ENCODE measurements around the gene CEBPG.

The CEBPG gene

GRCh38 chr19:33420821-33421220 is 47.3 kb downstream of the CEBPG start:
- Histone ChIP-seq H3K36me3 (ENCODE audit: insufficient read depth, low read length) (no peaks in the 10 kb centered on the region), H3K9ac (ENCODE audit: insufficient read length) (no peak overlapping the region), H3K27ac (no peak overlapping the region), H3K9me3 (ENCODE audit: low read depth, low read length) (no peaks in the 10 kb centered on the region), H3K4me3 (no peak overlapping the region)
- no peak for DNase-seq (ENCODE audit: low read depth, low spot score)
- TF ChIP-seq POLR2AphosphoS5 (IDR thresholded peaks at IDR 0.05; ENCODE audit: borderline replicate concordance, low read depth, low read length) (no peak), FOXP2 (optimal IDR thresholded peaks at IDR 0.05; ENCODE audit: control extremely low read depth, extremely low read length, insufficient read depth) (no peak), EZH2 (IDR thresholded peaks at IDR 0.05) (no peak)

- Histone ChIP-seq H3K9ac (ENCODE audit: insufficient read length) (no peak overlapping the region), H3K27ac (no peak overlapping the region), H3K36me3 (ENCODE audit: insufficient read depth, low read length) (no peaks in the 10 kb centered on the region), H3K4me3 (no peak overlapping the region), H3K9me3 (ENCODE audit: low read depth, low read length) (no peaks in the 10 kb centered on the region)
- TF ChIP-seq POLR2AphosphoS5 (IDR thresholded peaks at IDR 0.05; ENCODE audit: borderline replicate concordance, low read depth, low read length) (no peak), EZH2 (IDR thresholded peaks at IDR 0.05) (no peak), FOXP2 (optimal IDR thresholded peaks at IDR 0.05; ENCODE audit: control extremely low read depth, extremely low read length, insufficient read depth) (no peak)
- DNase-seq (ENCODE audit: low read depth, low spot score) = no peak
These were observed 47.9 kb downstream of the CEBPG start for GRCh38 chr19:33421368-33421767.

GRCh38 chr19:33422369-33423180 is 49.1 kb downstream of the CEBPG start:
- DNase-seq (ENCODE audit: low read depth, low spot score) = no peak
- Histone ChIP-seq H3K9me3 (ENCODE audit: low read depth, low read length) (no peaks in the 10 kb centered on the region), H3K9ac (ENCODE audit: insufficient read length) (no peak overlapping the region), H3K4me3 (no peak overlapping the region), H3K36me3 (ENCODE audit: insufficient read depth, low read length) (no peaks in the 10 kb centered on the region), H3K27ac (no peak overlapping the region)
- TF ChIP-seq POLR2AphosphoS5 (IDR thresholded peaks at IDR 0.05; ENCODE audit: borderline replicate concordance, low read depth, low read length) (no peak), FOXP2 (optimal IDR thresholded peaks at IDR 0.05; ENCODE audit: control extremely low read depth, extremely low read length, insufficient read depth) (no peak), EZH2 (IDR thresholded peaks at IDR 0.05) (no peak)

- H3K36me3 ChIP-seq (ENCODE audit: insufficient read depth, low read length) = no peaks in the 10 kb centered on the region
- TF ChIP-seq POLR2AphosphoS5 (IDR thresholded peaks at IDR 0.05; ENCODE audit: borderline replicate concordance, low read depth, low read length) = no peak
- no peak overlapping the region for H3K9ac ChIP-seq (ENCODE audit: insufficient read length)
- no peaks in the 10 kb centered on the region for H3K9me3 ChIP-seq (ENCODE audit: low read depth, low read length)
- H3K27ac ChIP-seq = no peak overlapping the region
- H3K4me3 ChIP-seq = no peak overlapping the region
- DNase-seq (ENCODE audit: low read depth, low spot score) = no peak
These were observed 50.7 kb downstream of the CEBPG start for GRCh38 chr19:33424181-33424580.

- Histone ChIP-seq H3K9me3 (ENCODE audit: low read depth, low read length) (no peaks in the 10 kb centered on the region), H3K36me3 (ENCODE audit: insufficient read depth, low read length) (no peaks in the 10 kb centered on the region), H3K4me3 (no peak overlapping the region), H3K27ac (no peak overlapping the region), H3K9ac (ENCODE audit: insufficient read length) (no peak overlapping the region)
- DNase-seq (ENCODE audit: low read depth, low spot score) = no peak
- TF ChIP-seq POLR2AphosphoS5 (IDR thresholded peaks at IDR 0.05; ENCODE audit: borderline replicate concordance, low read depth, low read length) (no peak), EZH2 (IDR thresholded peaks at IDR 0.05) (no peak), FOXP2 (optimal IDR thresholded peaks at IDR 0.05; ENCODE audit: control extremely low read depth, extremely low read length, insufficient read depth) (no peak)
These were observed 53.3 kb downstream of the CEBPG start for GRCh38 chr19:33426621-33427361.

GRCh38 chr19:33427801-33428626 is 54.5 kb downstream of the CEBPG start:
- Histone ChIP-seq H3K27ac (no peak overlapping the region), H3K9ac (ENCODE audit: insufficient read length) (no peak overlapping the region), H3K4me3 (no peak overlapping the region), H3K36me3 (ENCODE audit: insufficient read depth, low read length) (no peaks in the 10 kb centered on the region), H3K9me3 (ENCODE audit: low read depth, low read length) (no peaks in the 10 kb centered on the region)
- DNase-seq (ENCODE audit: low read depth, low spot score) = no peak
- TF ChIP-seq POLR2AphosphoS5 (IDR thresholded peaks at IDR 0.05; ENCODE audit: borderline replicate concordance, low read depth, low read length) (no peak), FOXP2 (optimal IDR thresholded peaks at IDR 0.05; ENCODE audit: control extremely low read depth, extremely low read length, insufficient read depth) (no peak), EZH2 (IDR thresholded peaks at IDR 0.05) (no peak)

- H3K4me3 ChIP-seq = no peak overlapping the region
- TF ChIP-seq FOXP2 (optimal IDR thresholded peaks at IDR 0.05; ENCODE audit: control extremely low read depth, extremely low read length, insufficient read depth) = no peak
- no peak for TF ChIP-seq POLR2AphosphoS5 (IDR thresholded peaks at IDR 0.05; ENCODE audit: borderline replicate concordance, low read depth, low read length)
- no peak for TF ChIP-seq EZH2 (IDR thresholded peaks at IDR 0.05)
- no peak overlapping the region for H3K27ac ChIP-seq
- no peaks in the 10 kb centered on the region for H3K36me3 ChIP-seq (ENCODE audit: insufficient read depth, low read length)
- no peak for DNase-seq (ENCODE audit: low read depth, low spot score)
- no peaks in the 10 kb centered on the region for H3K9me3 ChIP-seq (ENCODE audit: low read depth, low read length)
- no peak overlapping the region for H3K9ac ChIP-seq (ENCODE audit: insufficient read length)
These were observed 55.2 kb downstream of the CEBPG start for GRCh38 chr19:33428627-33429125.
